ENCODE results near the gene ACBD7. TPM values are rescaled to one million over a fixed set of nuclear protein-coding genes. Genes with fewer than 3 reads are reported as not detected.

ACBD7 gene
- total RNA-seq, 4 donors from 2014 or later: not detected

GRCh38 chr10:15038416-15038815 is 50.2 kb downstream of the ACBD7 start:
- no peaks in the 10 kb centered on the region for H3K36me3 ChIP-seq
- TF ChIP-seq POLR2AphosphoS5 (IDR thresholded peaks at IDR 0.05): no peak
- no peak for TF ChIP-seq EP300 (IDR thresholded peaks at IDR 0.05)
- no peak for TF ChIP-seq POLR2A (IDR thresholded peaks at IDR 0.05)
- no peak for TF ChIP-seq CTCF (IDR thresholded peaks at IDR 0.05)
- DNase-seq (ENCODE audit: low spot score in 2 of 2): no peak
- WGBS: 76% methylated on average over 10 of the region's 10 CpGs
- no peaks in the 10 kb centered on the region for H3K9me3 ChIP-seq
- H3K4me3 ChIP-seq: no peak overlapping the region
- no peak overlapping the region for H3K27ac ChIP-seq
- no peaks in the 10 kb centered on the region for H3K27me3 ChIP-seq
- no peaks in the 10 kb centered on the region for H3K4me1 ChIP-seq

GRCh38 chr10:15037691-15038090 is 50.9 kb downstream of the ACBD7 start:
- 78% methylated on average over 2 of the region's 4 CpGs for WGBS
- no peaks in the 10 kb centered on the region for H3K9me3 ChIP-seq
- DNase-seq (ENCODE audit: low spot score in 2 of 2): no peak

GRCh38 chr10:15035385-15036301 is 52.9 kb downstream of the ACBD7 start:
- H3K27ac ChIP-seq: no peak overlapping the region
- no peaks in the 10 kb centered on the region for H3K36me3 ChIP-seq
- TF ChIP-seq POLR2A (IDR thresholded peaks at IDR 0.05) (no peak), POLR2AphosphoS5 (IDR thresholded peaks at IDR 0.05) (no peak), EP300 (IDR thresholded peaks at IDR 0.05) (no peak), CTCF (IDR thresholded peaks at IDR 0.05) (no peak)
- H3K27me3 ChIP-seq: no peaks in the 10 kb centered on the region
- no peaks in the 10 kb centered on the region for H3K4me1 ChIP-seq
- H3K4me3 ChIP-seq: no peak overlapping the region
- 71% methylated on average over 18 of the region's 18 CpGs for WGBS
- no peaks in the 10 kb centered on the region for H3K9me3 ChIP-seq
- DNase-seq (ENCODE audit: low spot score in 2 of 2): no peak

More at GRCh38 chr10:15037691-15038090, 50.9 kb downstream of the ACBD7 start:
- Histone ChIP-seq H3K27ac (no peak overlapping the region), H3K4me3 (no peak overlapping the region), H3K27me3 (no peaks in the 10 kb centered on the region), H3K36me3 (no peaks in the 10 kb centered on the region), H3K4me1 (no peaks in the 10 kb centered on the region)
- TF ChIP-seq POLR2AphosphoS5 (IDR thresholded peaks at IDR 0.05) (no peak), EP300 (IDR thresholded peaks at IDR 0.05) (no peak), POLR2A (IDR thresholded peaks at IDR 0.05) (no peak), CTCF (IDR thresholded peaks at IDR 0.05) (no peak)

- H3K4me3 ChIP-seq: no peak overlapping the region
- no peaks in the 10 kb centered on the region for H3K36me3 ChIP-seq
- TF ChIP-seq POLR2AphosphoS5 (IDR thresholded peaks at IDR 0.05): no peak
- TF ChIP-seq CTCF (IDR thresholded peaks at IDR 0.05): no peak
- TF ChIP-seq EP300 (IDR thresholded peaks at IDR 0.05): no peak
- no peak for TF ChIP-seq POLR2A (IDR thresholded peaks at IDR 0.05)
- H3K4me1 ChIP-seq: no peaks in the 10 kb centered on the region
- no peaks in the 10 kb centered on the region for H3K9me3 ChIP-seq
- 48% methylated on average over 3 of the region's 3 CpGs for WGBS
- no peaks in the 10 kb centered on the region for H3K27me3 ChIP-seq
- no peak for DNase-seq (ENCODE audit: low spot score in 2 of 2)
- no peak overlapping the region for H3K27ac ChIP-seq
These were observed 60.8 kb downstream of the ACBD7 start for GRCh38 chr10:15027741-15028140.

Other genes with a start within 250 kb of the ACBD7 start
- gene SUV39H2, start 209.9 kb downstream of the ACBD7 start, total RNA-seq: 10 to 100 TPM in 1 of 4 donors, 1 to 10 TPM in 3; 2.3 to 11.2 (median 5.9) TPM
- gene DCLRE1C, start 134.7 kb downstream of the ACBD7 start, total RNA-seq: 10 to 100 TPM in 3 of 4 donors, 1 to 10 TPM in 1; 7.1 to 17.5 (median 13.0) TPM
- not detected for gene MEIG1, start 129.4 kb downstream of the ACBD7 start, total RNA-seq
- 1 to 10 TPM in 2 of 4 donors, under 1 TPM in 1, not detected in 1; 0.26 to 5.6 (median 5.3) TPM for gene OLAH, start 44.8 kb downstream of the ACBD7 start, total RNA-seq
- gene RPP38, start 8.6 kb upstream of the ACBD7 start, total RNA-seq: 10 to 100 TPM; 11.8 to 21.1 (median 18.0) TPM
- gene NMT2, start 79.9 kb upstream of the ACBD7 start, total RNA-seq: 10 to 100 TPM; 14.1 to 25.5 (median 16.6) TPM

Data from suprapubic skin (tissue), 4 donors.